22Rv1 (cell line): ENCODE measurements around the gene FGF18.

Source experiments
- H3K27ac ChIP-seq: fragments of 450-650 bp; 2 replicates; pipeline ENCODE4 v1.5.1; 2017
- ZFX ChIP-seq: fragments of 450-650 bp; IDR thresholded peaks from 2 replicates; pipeline ENCODE4 v1.6.1; 2017; ENCODE audit warnings: antibody characterized with exemption, borderline replicate concordance
- TF ChIP-seq, protein P1 (sequence below): fragments of 450-650 bp; IDR thresholded peaks from 2 replicates; pipeline ENCODE4 v1.5.1; 2017; ENCODE audit warnings: mild to moderate bottlenecking

The FGF18 gene

DNA sequence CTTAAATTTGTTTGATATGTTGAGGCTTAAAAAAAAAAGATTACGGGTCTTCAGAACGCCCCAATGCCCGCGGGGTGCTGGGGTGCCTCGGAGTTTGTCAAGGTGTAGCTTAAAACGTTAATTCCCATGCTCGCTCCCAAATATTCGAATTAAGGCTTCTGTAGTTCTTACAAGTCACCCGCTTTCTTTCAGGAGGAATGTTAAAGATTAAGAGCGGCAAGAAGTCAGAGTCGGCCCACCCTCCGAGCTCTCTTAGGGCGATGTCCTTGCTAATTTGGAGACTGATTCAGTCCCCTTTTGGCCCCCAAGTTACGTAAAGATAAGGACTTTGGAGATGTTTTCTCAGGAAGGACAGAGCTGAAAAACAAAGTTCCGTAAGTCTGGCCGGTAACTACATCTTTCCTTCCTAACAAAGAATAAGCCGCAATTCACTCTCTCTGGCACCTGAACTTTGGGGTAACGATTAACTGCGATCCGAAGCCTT lies 32.5 kb upstream of the FGF18 start:
- H3K27ac ChIP-seq, result peak overlapping the region; percentile 93
- TF ChIP-seq ZFX, result no peak
- TF ChIP-seq, protein P1, sequence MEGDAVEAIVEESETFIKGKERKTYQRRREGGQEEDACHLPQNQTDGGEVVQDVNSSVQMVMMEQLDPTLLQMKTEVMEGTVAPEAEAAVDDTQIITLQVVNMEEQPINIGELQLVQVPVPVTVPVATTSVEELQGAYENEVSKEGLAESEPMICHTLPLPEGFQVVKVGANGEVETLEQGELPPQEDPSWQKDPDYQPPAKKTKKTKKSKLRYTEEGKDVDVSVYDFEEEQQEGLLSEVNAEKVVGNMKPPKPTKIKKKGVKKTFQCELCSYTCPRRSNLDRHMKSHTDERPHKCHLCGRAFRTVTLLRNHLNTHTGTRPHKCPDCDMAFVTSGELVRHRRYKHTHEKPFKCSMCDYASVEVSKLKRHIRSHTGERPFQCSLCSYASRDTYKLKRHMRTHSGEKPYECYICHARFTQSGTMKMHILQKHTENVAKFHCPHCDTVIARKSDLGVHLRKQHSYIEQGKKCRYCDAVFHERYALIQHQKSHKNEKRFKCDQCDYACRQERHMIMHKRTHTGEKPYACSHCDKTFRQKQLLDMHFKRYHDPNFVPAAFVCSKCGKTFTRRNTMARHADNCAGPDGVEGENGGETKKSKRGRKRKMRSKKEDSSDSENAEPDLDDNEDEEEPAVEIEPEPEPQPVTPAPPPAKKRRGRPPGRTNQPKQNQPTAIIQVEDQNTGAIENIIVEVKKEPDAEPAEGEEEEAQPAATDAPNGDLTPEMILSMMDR, result no peak

DNA sequence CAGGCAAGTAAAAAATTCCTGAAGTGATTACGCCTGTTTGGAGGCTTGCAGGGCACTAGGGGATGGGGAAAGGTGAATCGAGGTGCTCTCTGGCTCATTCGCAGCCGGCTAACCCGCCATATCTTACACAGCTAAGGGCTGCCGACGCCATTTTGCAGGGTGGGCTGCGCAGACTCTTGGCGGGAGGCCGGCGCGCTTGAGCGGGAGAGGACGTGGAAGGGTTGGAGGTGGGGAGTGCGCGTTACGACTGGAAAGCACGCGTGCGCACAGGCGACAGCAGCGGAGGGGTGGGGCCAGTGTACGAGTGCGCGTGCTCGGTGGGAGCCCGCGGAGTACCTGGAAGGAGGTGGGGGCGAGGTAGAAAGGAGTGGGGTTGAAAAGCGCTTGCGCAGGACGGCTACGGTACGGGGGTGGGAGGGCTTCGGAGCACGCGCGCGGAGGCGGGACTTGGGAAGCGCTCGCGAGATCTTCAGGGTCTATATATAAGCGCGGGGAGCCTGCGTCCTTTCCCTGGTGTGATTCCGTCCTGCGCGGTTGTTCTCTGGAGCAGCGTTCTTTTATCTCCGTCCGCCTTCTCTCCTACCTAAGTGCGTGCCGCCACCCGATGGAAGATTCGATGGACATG lies 32.0 kb upstream of the FGF18 start, which contains the start of gene NPM1:
Gene NPM1 (plus strand): TSS at position 505 of the 625 bp plus-strand sequence. CDS start 100 bp downstream, at position 605.
- peak within 1 kb of the TSS; percentile 93 for H3K27ac ChIP-seq
- TF ChIP-seq, protein P1, result no peak
- TF ChIP-seq ZFX, result no peak

DNA sequence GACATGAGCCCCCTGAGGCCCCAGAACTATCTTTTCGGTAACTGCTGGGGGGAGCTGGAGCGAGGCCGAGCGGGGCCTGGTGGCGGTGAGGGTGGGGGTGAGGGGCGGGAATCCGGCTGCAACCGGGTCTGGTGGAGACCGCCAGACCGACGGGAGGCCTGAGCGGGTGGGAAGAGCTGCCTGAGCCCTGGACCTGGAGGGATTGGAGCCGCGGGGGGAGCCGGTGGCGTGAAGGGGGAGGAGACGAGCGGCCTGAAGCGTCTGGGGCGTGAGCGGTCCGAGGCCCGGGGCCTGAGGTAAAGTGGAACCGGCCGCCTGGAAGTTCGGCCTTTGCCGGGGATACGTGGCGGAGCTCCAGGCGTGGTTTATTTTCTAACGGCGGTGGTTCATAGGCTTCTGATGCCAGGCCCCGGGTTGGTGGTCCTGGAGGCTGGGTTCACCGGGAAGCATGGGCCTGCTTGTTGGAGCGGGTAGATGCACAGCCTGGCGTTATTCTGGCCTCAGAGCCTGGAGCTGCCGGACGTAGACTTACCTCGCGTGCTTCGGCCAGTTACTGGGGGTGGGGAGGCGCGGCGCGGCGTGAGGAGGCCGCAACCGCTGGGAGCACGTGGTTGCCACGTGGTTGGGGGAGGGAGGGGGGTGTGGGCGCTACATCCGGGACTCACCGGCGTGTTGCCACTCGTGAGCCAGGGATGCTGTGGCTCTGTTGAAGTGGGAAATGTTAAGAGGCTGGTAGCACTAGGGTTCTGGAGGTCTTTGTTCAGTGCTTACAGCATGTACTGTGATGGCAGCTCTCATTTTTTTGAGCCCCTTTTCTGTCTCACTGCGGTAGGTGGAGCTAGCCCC lies 31.3 kb upstream of the FGF18 start:
- TF ChIP-seq, protein P1, result no peak
- TF ChIP-seq ZFX, result no peak
- H3K27ac ChIP-seq, result peak overlapping the region; percentile 93

DNA sequence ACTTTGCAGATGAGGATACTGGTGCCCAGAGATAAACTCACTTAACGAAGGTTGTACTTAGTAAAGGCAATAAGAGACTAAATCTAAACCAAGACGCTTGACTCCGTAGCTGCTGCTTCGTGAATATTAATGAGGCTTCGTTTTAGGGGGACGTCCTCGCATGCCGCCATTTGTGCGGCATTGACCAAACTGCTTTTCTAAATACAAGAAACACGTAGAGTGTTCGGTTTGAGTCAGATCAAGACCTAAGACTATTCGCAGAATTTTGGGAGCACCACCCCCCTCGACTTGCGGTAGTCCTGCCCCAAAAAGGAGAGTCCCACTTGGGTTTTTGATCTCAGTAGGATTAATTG lies 30.7 kb upstream of the FGF18 start:
- TF ChIP-seq, protein P1, result no peak
- TF ChIP-seq ZFX, result no peak
- peak overlapping the region; percentile 93 for H3K27ac ChIP-seq

DNA sequence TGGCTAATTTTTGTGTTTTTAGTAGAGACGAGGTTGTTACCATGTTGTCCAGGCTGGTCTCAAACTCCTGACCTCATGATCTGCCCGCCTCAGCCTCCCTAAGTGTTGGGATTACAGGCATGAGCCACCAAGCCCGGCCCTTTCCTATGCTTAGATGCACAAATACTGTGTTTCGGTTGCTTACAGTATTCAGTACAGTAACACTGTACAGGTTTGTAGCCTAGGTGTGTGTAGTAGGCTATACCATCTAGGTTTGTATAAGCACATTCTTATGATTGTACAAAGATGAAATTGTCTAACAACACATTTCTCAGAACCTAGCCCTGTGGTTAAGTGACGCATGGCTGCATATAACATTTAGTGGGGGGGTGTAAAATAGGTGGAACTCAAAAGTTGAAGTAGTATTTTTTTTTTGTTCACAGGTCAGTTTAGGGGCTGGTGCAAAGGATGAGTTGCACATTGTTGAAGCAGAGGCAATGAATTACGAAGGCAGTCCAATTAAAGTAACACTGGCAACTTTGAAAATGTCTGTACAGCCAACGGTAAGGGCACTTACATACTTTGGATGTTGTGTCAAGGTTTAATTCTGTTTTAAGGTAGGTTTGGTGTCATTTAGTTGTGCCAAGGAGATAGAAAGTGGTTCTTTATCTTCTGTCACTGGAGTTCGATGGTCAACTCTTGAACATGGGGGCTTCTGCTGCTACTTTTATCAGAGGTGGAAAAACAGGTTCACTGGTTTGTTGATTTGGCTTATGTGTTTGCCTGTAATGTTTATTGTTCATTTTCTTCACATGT lies 28.4 kb upstream of the FGF18 start:
- TF ChIP-seq, protein P1, result no peak
- TF ChIP-seq ZFX, result no peak
- H3K27ac ChIP-seq, result no peak overlapping the region

DNA sequence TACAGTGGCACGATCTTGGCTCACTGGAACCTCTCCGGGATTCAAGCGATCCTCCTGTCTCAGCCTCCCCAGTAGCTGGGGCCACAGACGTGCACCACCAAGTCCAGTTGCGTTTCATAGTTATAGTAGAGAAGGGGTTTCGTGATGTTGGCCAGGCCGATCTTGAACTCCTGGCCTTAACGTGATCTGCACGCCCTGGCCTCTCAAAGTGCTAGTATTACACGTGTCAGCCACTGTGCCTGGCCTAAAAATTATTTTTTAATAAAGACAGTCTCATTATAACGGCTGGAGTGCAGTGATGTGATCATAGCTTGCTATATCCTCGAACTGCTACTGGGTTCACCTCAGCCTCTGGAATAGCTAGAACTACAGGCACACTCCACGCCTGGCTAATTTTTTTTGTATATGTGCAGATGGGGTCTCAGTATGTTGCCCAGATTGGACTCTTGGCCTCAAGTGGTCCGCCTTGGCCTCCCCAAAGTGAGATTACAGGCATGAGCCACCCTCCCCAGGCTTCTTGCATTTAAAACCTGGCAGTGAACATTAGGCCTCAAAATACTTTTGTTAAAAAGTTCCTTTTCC lies 27.4 kb upstream of the FGF18 start:
- no peak for TF ChIP-seq ZFX
- TF ChIP-seq, protein P1, result no peak
- no peak overlapping the region for H3K27ac ChIP-seq
